ENCODE data around the gene CATSPER4.

Gene CATSPER4

GRCh38 chr1:26190373-26190987 lies at the start of gene CATSPER4:
TSS of gene CATSPER4 (plus strand) at chr1:26190602. CDS start at chr1:26190628, 26 bp downstream.
- peak in 1 of 2 experiments; percentile 9 for DNase-seq

GRCh38 chr1:26142159-26142558 lies 48.2 kb upstream of the CATSPER4 start:
- DNase-seq: no peak

GRCh38 chr1:26145041-26145959 lies 45.1 kb upstream of the CATSPER4 start:
- peak; percentile 33 to 63 for DNase-seq

- no peak for DNase-seq
These were observed 44.5 kb upstream of the CATSPER4 start for GRCh38 chr1:26145960-26146294.

GRCh38 chr1:26148887-26149286 lies 41.5 kb upstream of the CATSPER4 start:
- DNase-seq: no peak

DNA sequence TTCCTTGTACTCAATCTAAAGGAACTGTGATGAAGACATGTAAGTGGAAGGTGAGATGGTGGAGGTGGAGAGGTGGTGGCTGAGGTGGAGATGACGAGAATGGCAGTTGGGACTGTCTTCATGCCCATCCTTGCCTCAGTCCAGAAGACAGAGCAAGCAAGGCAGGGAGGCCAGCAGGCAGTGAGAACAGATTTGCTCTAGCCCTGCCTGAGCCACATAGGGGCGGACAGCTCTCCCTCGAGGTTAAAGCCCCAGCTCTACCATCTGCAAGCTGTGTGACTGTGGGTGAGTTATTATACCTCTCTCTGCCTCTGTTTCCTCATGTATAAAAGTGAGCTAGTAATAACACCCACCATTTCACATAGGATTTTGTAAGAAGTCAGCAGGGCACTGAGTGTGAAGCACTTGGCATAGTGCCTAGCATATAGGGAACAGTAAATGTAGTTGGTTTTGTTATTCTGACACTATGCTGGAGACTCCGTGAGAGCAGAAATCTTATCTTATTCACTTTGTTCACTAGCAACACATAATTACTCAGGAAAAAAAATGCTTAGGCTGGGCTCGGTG lies 36.4 kb upstream of the CATSPER4 start:
- DNase-seq: no peak

DNA sequence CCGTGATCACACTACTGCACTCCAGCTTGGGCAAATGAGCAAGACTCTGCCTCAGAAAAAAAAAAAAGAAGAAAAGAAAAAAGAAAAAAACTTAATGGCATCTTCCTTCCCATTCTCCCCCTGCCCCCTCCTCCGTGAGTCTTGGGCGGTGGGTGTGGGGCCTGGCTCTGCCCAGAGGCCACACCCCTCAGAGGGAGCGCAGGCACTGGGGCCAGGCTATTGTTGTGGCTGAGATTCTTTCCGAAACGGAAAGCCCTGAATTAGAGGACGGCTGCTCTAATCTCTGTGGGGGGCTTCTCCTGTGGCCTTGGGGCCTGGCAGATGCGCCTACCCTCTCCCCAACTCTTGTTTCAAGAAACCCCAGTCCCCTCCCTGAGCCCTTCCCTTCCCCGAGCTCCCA lies 35.7 kb upstream of the CATSPER4 start:
- no peak for DNase-seq

GRCh38 chr1:26155370-26156284 lies 34.8 kb upstream of the CATSPER4 start:
- no peak for DNase-seq

DNA sequence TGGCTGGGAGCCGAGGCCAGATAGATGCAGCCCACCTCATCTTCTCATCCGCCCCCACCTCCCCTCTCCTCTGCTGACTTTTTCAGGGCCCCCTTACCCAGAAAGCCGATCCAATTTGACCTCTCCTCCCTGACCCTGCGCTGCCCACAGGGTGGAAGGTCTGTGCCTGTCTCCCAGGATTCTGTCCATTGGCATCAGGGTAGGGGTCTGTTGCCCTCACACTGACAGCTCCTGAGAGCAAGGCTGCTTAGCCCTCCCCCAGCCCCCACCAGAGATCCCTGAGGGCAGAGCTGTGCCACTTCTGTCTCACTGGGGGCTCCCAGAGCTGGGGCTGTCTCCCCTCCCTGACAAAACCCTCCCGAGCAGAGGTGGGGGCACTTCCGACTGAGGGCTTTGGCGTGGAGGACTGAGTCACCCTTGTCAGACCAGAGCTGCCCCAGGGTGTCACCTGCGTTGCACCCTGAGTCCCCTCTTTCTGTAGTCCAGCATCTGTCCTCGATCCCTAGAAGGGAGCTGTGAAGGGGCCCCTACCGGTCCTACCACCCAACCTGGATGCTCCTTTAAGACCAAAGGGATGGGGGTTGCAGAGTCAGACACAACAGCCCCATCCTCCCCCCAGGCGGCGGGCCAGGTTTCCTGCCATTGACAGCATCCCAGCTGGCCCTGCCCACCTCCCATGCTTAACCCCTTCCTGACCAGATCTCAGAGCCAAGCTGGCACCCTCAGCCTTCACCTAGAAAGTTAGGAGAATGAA lies 33.9 kb upstream of the CATSPER4 start:
- no peak for DNase-seq

DNA sequence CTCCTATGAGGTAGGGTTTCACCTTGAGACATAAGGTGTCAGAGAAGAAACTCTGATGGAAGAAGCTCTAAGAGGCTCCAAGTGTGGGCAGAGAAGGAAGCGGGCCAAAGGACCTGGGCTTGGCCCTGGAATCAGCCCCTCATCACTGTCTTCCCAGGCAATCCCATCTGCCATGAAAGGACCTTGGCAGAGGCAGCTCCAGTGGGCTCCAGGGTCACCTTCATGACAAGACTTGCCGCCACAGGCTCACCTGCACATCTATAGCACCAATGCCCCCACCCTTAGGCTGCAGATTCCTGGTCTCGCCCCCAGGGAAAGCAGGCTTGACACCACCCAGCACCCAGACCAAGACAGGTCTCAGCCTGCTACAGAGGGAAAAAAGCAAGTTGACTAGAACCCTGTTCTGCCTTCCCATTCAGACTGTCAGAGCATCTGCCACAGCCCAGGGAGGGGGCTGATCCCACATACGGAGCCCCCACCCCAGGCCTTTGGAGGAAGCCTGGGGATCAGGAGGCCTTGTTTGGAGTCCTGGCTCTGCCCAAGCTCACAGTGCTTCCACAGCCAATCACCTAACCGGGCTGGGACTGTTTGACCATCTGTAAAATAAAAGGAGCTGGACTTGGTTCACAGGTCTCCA lies 32.0 kb upstream of the CATSPER4 start:
- no peak for DNase-seq

GRCh38 chr1:26158908-26159742 lies 31.3 kb upstream of the CATSPER4 start, which contains the start of gene FAM110D:
TSS of gene FAM110D (plus strand) at chr1:26159079. CDS start at chr1:26161292, 2,213 bp downstream.
- no peak for DNase-seq

GRCh38 chr1:26159743-26160039 lies 30.7 kb upstream of the CATSPER4 start:
- DNase-seq: no peak

DNA sequence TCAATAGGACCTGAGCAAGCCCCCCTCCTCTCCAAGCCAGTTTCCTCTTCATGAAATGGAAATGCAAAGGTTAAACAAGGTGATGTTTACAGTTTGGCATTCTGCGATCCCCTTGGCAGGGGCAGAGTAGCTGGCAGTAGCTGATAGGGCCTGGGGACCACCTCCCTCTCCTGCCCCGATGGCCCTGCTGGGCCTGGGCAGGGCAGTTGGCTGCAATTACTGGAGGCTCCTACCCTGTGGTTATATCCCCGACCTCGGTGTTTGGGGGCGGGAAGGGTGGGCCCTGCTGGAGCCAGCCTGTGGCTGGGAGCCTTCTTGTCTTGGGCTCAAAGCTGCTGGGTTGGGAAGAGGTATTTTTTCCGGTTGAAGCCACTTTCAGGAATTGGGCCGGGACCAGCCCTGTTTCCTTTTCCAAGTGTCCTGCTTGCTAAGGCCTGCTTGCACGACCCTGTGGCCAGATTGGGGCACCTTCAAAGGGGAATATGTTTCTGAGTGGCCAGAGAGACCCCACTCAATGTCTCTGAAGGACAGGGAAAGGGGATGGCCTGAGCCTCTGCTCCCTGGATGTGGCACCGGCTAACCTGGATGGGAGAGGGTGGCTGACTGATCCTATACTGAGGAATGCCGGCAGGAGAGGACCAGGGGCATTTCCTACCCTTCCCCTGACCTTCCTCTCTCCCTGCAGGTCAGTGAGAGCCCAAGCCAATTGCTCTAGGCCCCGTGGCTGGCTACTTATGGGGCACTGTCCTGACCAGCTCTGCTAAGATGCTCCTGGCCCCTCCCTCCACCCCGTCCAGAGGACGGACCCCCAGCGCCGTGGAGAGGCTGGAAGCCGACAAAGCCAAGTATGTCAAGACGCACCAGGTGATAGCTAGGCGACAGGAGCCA lies 29.6 kb upstream of the CATSPER4 start:
- DNase-seq: no peak

- DNase-seq: peak in 1 of 2 experiments; percentile 11
These were observed 28.8 kb upstream of the CATSPER4 start for GRCh38 chr1:26161415-26162219.

GRCh38 chr1:26162220-26162709 lies 28.1 kb upstream of the CATSPER4 start:
- no peak for DNase-seq

DNA sequence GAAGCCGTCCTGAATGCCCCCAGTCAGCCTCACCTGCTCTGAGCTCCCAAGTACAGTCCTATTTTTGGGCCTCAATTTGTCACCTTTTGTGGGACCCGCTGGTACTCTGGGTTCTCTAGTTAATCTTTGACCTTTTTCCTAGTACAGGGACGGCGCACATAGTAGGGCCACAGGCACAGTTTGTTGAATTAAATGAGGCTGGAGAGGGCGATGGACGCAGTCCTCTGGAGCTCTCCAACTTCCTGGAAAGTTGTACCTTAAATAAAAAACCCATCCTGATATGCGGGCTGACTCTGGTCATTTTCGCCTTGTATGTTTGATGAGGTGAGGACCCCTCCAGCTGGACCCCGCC lies 26.7 kb upstream of the CATSPER4 start:
- no peak for DNase-seq

DNA sequence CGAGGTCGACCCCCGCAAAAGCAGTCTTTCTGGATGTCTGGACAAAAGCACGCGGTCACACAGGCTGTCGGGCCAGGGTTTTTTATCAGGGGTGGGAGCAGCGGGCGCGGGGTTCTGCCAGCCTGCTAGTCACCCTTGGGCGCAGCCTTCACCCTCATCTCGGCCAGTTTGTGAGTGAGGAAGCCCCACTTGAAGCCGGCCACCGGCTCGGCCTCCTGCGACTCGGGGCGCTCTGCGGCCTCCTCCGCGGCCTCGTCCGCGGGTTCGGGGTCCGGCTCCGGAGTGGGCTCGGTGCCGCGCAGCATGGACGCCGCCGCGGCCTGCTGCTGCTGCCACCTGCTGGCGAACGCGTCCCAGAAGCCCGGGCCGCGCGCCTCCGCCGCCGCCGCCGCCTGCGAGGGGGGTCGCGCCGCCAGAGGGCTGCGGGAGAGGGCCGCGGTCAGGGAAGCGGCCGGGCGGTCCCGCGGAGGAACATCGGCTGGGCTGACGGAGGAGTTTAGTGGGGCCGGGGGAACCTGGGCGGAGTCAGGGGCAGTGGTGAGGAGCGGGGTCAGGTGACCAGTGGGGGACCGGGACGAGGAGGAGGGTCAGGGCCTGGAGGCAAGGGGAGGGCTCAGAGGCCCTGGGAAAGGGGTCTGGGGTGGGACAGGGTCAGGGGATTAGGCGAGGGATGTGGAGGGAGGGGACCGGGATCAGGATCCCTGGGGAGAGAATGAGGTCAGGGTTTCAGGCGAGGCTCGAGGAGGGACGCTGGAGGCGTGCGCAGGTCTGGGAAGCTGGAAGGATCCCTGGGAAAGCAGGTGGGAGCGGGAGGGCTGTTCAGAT lies 26.2 kb upstream of the CATSPER4 start:
- no peak for DNase-seq
